MM.1S (cell line): Measurements from ENCODE around the gene RAB6B.

Source experiments
- DNase-seq: peaks from one replicate; pipeline ENCODE4 v3.0.0-alpha.2; 2015
- H2AFZ ChIP-seq: fragments of 300-600 bp; sonication (generic); 2 replicates; pipeline ENCODE4 v1.6.0; 2016; ENCODE audit warnings: antibody characterized with exemption, low read length
- H3F3A ChIP-seq: fragments of 300-600 bp; sonication (generic); 2 replicates; pipeline ENCODE4 v1.6.1; 2016; ENCODE audit warnings: mild to moderate bottlenecking, antibody characterized with exemption, low read length, moderate library complexity, mixed read lengths; ENCODE audit not compliant: insufficient read depth
- H3K27ac ChIP-seq: fragments of 300-600 bp; sonication (generic); 2 replicates; pipeline ENCODE4 v1.5.1; 2016; ENCODE audit warnings: mild to moderate bottlenecking, low read length
- H3K27me3 ChIP-seq: fragments of 300-600 bp; sonication (generic); replicated peaks from 2 replicates; pipeline ENCODE4 v1.6.0; 2016; ENCODE audit warnings: low read length; ENCODE audit not compliant: insufficient read depth
- H3K36me3 ChIP-seq: fragments of 300-600 bp; sonication (generic); replicated peaks from 2 replicates; pipeline ENCODE4 v1.6.1; 2016; ENCODE audit warnings: mild to moderate bottlenecking, low read length, mixed read lengths; ENCODE audit not compliant: insufficient read depth
- H3K4me1 ChIP-seq: fragments of 300-600 bp; sonication (generic); 2 replicates; pipeline ENCODE4 v1.6.1; 2016; ENCODE audit warnings: low read length, mixed read lengths
- H3K4me2 ChIP-seq: fragments of 300-600 bp; sonication (generic); 2 replicates; pipeline ENCODE4 v1.6.0; 2016; ENCODE audit warnings: low read depth, low read length
- H3K4me3 ChIP-seq: fragments of 300-600 bp; sonication (generic); 2 replicates; pipeline ENCODE4 v1.5.1; 2016; ENCODE audit warnings: low read length, mixed read lengths
- H3K79me2 ChIP-seq: fragments of 300-600 bp; sonication (generic); 2 replicates; pipeline ENCODE4 v1.6.1; 2016; ENCODE audit warnings: mixed run types, low read length, mixed read lengths
- H3K9ac ChIP-seq: fragments of 300-600 bp; sonication (generic); 2 replicates; pipeline ENCODE4 v1.6.1; 2016; ENCODE audit warnings: low read length, mixed read lengths
- H3K9me2 ChIP-seq: fragments of 300-600 bp; sonication (generic); replicated peaks from 2 replicates; pipeline ENCODE4 v1.6.1; 2016; ENCODE audit warnings: mild to moderate bottlenecking, low read length, mixed read lengths; ENCODE audit not compliant: insufficient read depth
- H3K9me3 ChIP-seq: fragments of 300-600 bp; sonication (generic); replicated peaks from 2 replicates; pipeline ENCODE4 v1.6.1; 2016; ENCODE audit warnings: mild to moderate bottlenecking, low read length, mixed read lengths; ENCODE audit not compliant: insufficient read depth
- H4K20me1 ChIP-seq: fragments of 300-600 bp; sonication (generic); 2 replicates; pipeline ENCODE4 v1.6.1; 2016; ENCODE audit warnings: mild to moderate bottlenecking, low read length, moderate library complexity, mixed read lengths; ENCODE audit not compliant: insufficient read depth
- CTCF ChIP-seq: fragments of 300-600 bp; sonication (generic); IDR thresholded peaks from 2 replicates; pipeline ENCODE4 v1.5.1; 2016; ENCODE audit warnings: antibody characterized with exemption, low read length, mixed read lengths
- EZH2 ChIP-seq: fragments of 300-600 bp; sonication (generic); optimal IDR thresholded peaks from 2 replicates; pipeline ENCODE3; 2017; ENCODE audit warnings: low read depth, mild to moderate bottlenecking, antibody characterized with exemption, low read length, mixed read lengths
- EZH2phosphoT487 ChIP-seq: fragments of 300-600 bp; sonication (generic); IDR thresholded peaks from 2 replicates; pipeline ENCODE4 v1.6.1; 2018; ENCODE audit warnings: antibody characterized with exemption, low read length

The RAB6B gene

GRCh38 chr3:133849346-133849745, 46.3 kb downstream of the RAB6B start:
- Histone ChIP-seq H3K4me3 (no peak overlapping the region), H3K36me3 (no peaks in the 10 kb centered on the region), H2AFZ (no peak overlapping the region), H3F3A (no peaks in the 10 kb centered on the region), H3K27me3 (no peaks in the 10 kb centered on the region), H4K20me1 (no peaks in the 10 kb centered on the region), H3K4me1 (no peaks in the 10 kb centered on the region), H3K9me3 (no peaks in the 10 kb centered on the region), H3K9me2 (no peaks in the 10 kb centered on the region), H3K79me2 (no peaks in the 10 kb centered on the region), H3K9ac (no peak overlapping the region), H3K27ac (no peak overlapping the region), H3K4me2 (no peak overlapping the region)
- no peak for TF ChIP-seq CTCF
- no peak for DNase-seq

- Histone ChIP-seq H3K4me2 (no peak overlapping the region), H3K36me3 (no peaks in the 10 kb centered on the region), H3K9ac (no peak overlapping the region), H4K20me1 (no peaks in the 10 kb centered on the region), H3K27ac (no peak overlapping the region), H3K9me3 (no peaks in the 10 kb centered on the region), H3K27me3 (no peaks in the 10 kb centered on the region), H3K79me2 (no peaks in the 10 kb centered on the region), H3K9me2 (no peaks in the 10 kb centered on the region), H2AFZ (no peak overlapping the region), H3K4me1 (no peaks in the 10 kb centered on the region), H3K4me3 (no peak overlapping the region), H3F3A (no peaks in the 10 kb centered on the region)
- DNase-seq: no peak
- TF ChIP-seq CTCF: no peak
- TF ChIP-seq EZH2phosphoT487: no peak
- no peak for TF ChIP-seq EZH2
Observed at GRCh38 chr3:133845127-133845526, 50.6 kb downstream of the RAB6B start.

- no peak overlapping the region for H3K4me3 ChIP-seq
- no peaks in the 10 kb centered on the region for H3K4me1 ChIP-seq
- TF ChIP-seq EZH2phosphoT487 (no peak), EZH2 (no peak), CTCF (no peak)
- no peak for DNase-seq
- no peak overlapping the region for H3K9ac ChIP-seq
- no peaks in the 10 kb centered on the region for H3K9me3 ChIP-seq
- no peaks in the 10 kb centered on the region for H3K9me2 ChIP-seq
- no peak overlapping the region for H3K27ac ChIP-seq
- H3K36me3 ChIP-seq: no peaks in the 10 kb centered on the region
- no peaks in the 10 kb centered on the region for H3F3A ChIP-seq
- no peaks in the 10 kb centered on the region for H4K20me1 ChIP-seq
- no peaks in the 10 kb centered on the region for H3K27me3 ChIP-seq
- no peaks in the 10 kb centered on the region for H3K79me2 ChIP-seq
- H2AFZ ChIP-seq: no peak overlapping the region
- no peak overlapping the region for H3K4me2 ChIP-seq
Observed at GRCh38 chr3:133843634-133844033, 52.0 kb downstream of the RAB6B start.

- DNase-seq: no peak
- Histone ChIP-seq H3K79me2 (no peaks in the 10 kb centered on the region), H2AFZ (no peak overlapping the region), H3K4me3 (no peak overlapping the region), H3K4me2 (no peak overlapping the region), H3K9ac (no peak overlapping the region), H3F3A (no peaks in the 10 kb centered on the region), H3K4me1 (no peaks in the 10 kb centered on the region), H3K9me2 (no peaks in the 10 kb centered on the region), H3K27me3 (no peaks in the 10 kb centered on the region), H3K36me3 (no peaks in the 10 kb centered on the region), H3K9me3 (no peaks in the 10 kb centered on the region), H4K20me1 (no peaks in the 10 kb centered on the region), H3K27ac (no peak overlapping the region)
- TF ChIP-seq EZH2phosphoT487 (no peak), EZH2 (no peak), CTCF (no peak)
Observed at GRCh38 chr3:133842158-133842557, 53.5 kb downstream of the RAB6B start.
